Hepatocyte (in vitro differentiated cells): ENCODE data around the gene SSU72. TPM values are rescaled to one million over a fixed set of nuclear protein-coding genes. Genes with fewer than 3 reads are reported as not detected.

ENCODE experiments used
- DNase-seq: peaks from one replicate; pipeline ENCODE4 v3.0.0-alpha.2; 2016; ENCODE audit warnings: low spot score
- H2AFZ ChIP-seq: fragments of 200-600 bp; sonication (generic); 2 replicates; pipeline ENCODE4 v1.6.0; 2016; ENCODE audit warnings: antibody characterized with exemption, mild to moderate bottlenecking
- H3K27ac ChIP-seq: fragments of 200-600 bp; sonication (generic); 2 replicates; pipeline ENCODE4 v1.5.1; 2016; ENCODE audit warnings: mild to moderate bottlenecking
- H3K27me3 ChIP-seq: fragments of 200-600 bp; sonication (generic); 2 replicates; pipeline ENCODE4 v1.6.1; 2016
- H3K36me3 ChIP-seq: fragments of 200-600 bp; sonication (generic); replicated peaks from 2 replicates; pipeline ENCODE4 v1.5.1; 2016; ENCODE audit warnings: low read depth; ENCODE audit not compliant: insufficient read depth
- H3K4me1 ChIP-seq: fragments of 200-600 bp; sonication (generic); 2 replicates; pipeline ENCODE4 v1.5.1; 2016; ENCODE audit warnings: mild to moderate bottlenecking, moderate library complexity; ENCODE audit not compliant: insufficient read depth
- H3K4me2 ChIP-seq: fragments of 200-600 bp; sonication (generic); 2 replicates; pipeline ENCODE4 v1.6.0; 2016
- H3K4me3 ChIP-seq: fragments of 200-600 bp; sonication (generic); 2 replicates; pipeline ENCODE4 v1.5.1; 2016; ENCODE audit warnings: mild to moderate bottlenecking
- H3K79me2 ChIP-seq: fragments of 200-600 bp; sonication (generic); 2 replicates; pipeline ENCODE4 v1.6.0; 2017; ENCODE audit warnings: mild to moderate bottlenecking
- H3K9me2 ChIP-seq: fragments of 200-600 bp; sonication (generic); replicated peaks from 2 replicates; pipeline ENCODE4 v1.6.0; 2017; ENCODE audit warnings: mild to moderate bottlenecking; ENCODE audit not compliant: insufficient read depth
- H3K9me3 ChIP-seq: fragments of 200-600 bp; sonication (generic); 2 replicates; pipeline ENCODE4 v1.5.1; 2016; ENCODE audit warnings: low read depth, mild to moderate bottlenecking
- H4K20me1 ChIP-seq: fragments of 200-600 bp; sonication (generic); 2 replicates; pipeline ENCODE4 v1.6.0; 2016; ENCODE audit warnings: mild to moderate bottlenecking; ENCODE audit not compliant: insufficient read depth, poor library complexity, severe bottlenecking
- CTCF ChIP-seq: fragments of 200-600 bp; sonication (generic); IDR thresholded peaks from 2 replicates; pipeline ENCODE4 v1.5.1; 2016; ENCODE audit warnings: antibody characterized with exemption, mild to moderate bottlenecking; ENCODE audit not compliant: poor library complexity
- EZH2 ChIP-seq: fragments of 200-600 bp; sonication (generic); IDR thresholded peaks from 2 replicates; pipeline ENCODE4 v1.6.1; 2016; ENCODE audit warnings: antibody characterized with exemption, mild to moderate bottlenecking, borderline replicate concordance
- EZH2phosphoT487 ChIP-seq: fragments of 200-600 bp; sonication (generic); IDR thresholded peaks from one replicate; pipeline ENCODE4 v1.6.1; 2018; ENCODE audit warnings: antibody characterized with exemption, mild to moderate bottlenecking, low read depth, moderate library complexity; ENCODE audit not compliant: unreplicated experiment, severe bottlenecking
- WGBS: methylation state at CpG from one replicate; pipeline ENCODE4 v1.1.6; 2016; ENCODE audit warnings: low lambda C conversion rate; ENCODE audit errors: missing lambda C conversion rate; 5-methylcytosine and 5-hydroxymethylcytosine counted together
- polyA plus RNA-seq: library from polyadenylated mRNA; unstranded; fragments of >200 nt; fragmentation: Nextera tagmentation; extraction: Ambion mirVana; gene quantifications from 2 replicates; pipeline ENCODE4 v1.2.1, GENCODE V29; 2016
- total RNA-seq: library from RNA; depleted of rRNA; stranded (reverse); fragments of >200 nt; gene quantifications from 2 replicates; pipeline ENCODE4 v1.2.3, GENCODE V29; 2014

Gene SSU72
- total and polyA plus RNA-seq, 2 experiments from 2014 or later, result 75.7 to 203 TPM

GRCh38 chr1:1593834-1594601 is 19.4 kb upstream of the SSU72 start:
- Histone ChIP-seq H3K9me2 (no peaks in the 10 kb centered on the region), H4K20me1 (no peaks in the 10 kb centered on the region), H3K4me2 (no peak overlapping the region), H3K27ac (no peak overlapping the region), H3K9me3 (no peaks in the 10 kb centered on the region), H3K27me3 (peaks cover 35% of the 10 kb centered on the region), H3K4me3 (no peak overlapping the region), H3K79me2 (no peaks in the 10 kb centered on the region), H2AFZ (no peak overlapping the region), H3K4me1 (no peaks in the 10 kb centered on the region), H3K36me3 (no peaks in the 10 kb centered on the region)
- TF ChIP-seq EZH2phosphoT487, result no peak
- no peak for TF ChIP-seq CTCF
- no peak for TF ChIP-seq EZH2
- DNase-seq, result no peak
- WGBS, result 90% methylated on average over 24 of the region's 24 CpGs

GRCh38 chr1:1591452-1591851 is 16.8 kb upstream of the SSU72 start:
- H3K9me2 ChIP-seq, result no peaks in the 10 kb centered on the region
- no peak for DNase-seq
- H3K36me3 ChIP-seq, result no peaks in the 10 kb centered on the region
- H3K79me2 ChIP-seq, result no peaks in the 10 kb centered on the region
- TF ChIP-seq EZH2phosphoT487 (no peak), EZH2 (no peak), CTCF (no peak)
- WGBS, result 90% methylated on average over 13 of the region's 13 CpGs
- H3K9me3 ChIP-seq, result no peaks in the 10 kb centered on the region
- H3K4me1 ChIP-seq, result no peaks in the 10 kb centered on the region
- peaks cover 18% of the 10 kb centered on the region for H3K27me3 ChIP-seq
- H2AFZ ChIP-seq, result no peak overlapping the region
- no peaks in the 10 kb centered on the region for H4K20me1 ChIP-seq
- no peak overlapping the region for H3K4me2 ChIP-seq
- H3K4me3 ChIP-seq, result no peak overlapping the region
- no peak overlapping the region for H3K27ac ChIP-seq

DNA sequence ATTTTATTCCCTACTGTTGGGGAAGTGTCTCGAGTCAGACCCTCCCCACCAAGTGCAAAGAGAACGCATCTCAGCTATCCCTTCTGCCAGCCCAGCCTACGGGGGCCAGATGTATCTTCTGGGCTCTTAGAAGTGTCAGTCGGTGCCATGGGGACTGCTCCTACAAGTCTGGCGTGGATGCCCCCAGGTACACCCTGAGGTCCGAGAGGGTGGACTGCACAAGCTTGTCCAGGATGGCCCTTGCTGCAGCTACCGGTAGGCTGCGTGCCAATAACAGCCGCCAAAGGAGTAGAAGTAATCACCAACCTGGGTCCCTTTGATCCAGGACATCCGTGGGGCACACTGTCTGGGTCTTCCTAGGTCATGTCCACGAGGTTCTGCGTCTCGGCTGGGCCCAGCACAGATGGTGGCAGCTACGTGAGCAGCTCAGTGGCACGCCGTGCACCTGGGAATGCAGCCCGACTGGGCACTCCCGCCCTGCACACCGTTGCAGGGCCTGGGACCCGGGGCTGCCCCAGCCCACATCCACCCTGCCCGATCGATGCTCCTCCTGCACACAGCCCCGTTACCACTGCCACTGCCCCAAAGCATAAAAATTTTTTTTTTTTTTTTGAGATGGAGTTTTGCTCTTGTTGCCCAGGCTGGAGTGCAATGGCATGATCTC is 8.8 kb upstream of the SSU72 start:
- Histone ChIP-seq H3K79me2 (no peaks in the 10 kb centered on the region), H3K9me2 (no peaks in the 10 kb centered on the region), H3K36me3 (no peaks in the 10 kb centered on the region), H3K4me1 (no peaks in the 10 kb centered on the region), H4K20me1 (no peaks in the 10 kb centered on the region), H3K4me2 (no peak overlapping the region), H3K27me3 (peaks cover 13% of the 10 kb centered on the region), H3K4me3 (no peak overlapping the region), H3K9me3 (no peaks in the 10 kb centered on the region), H3K27ac (no peak overlapping the region), H2AFZ (no peak overlapping the region)
- no peak for TF ChIP-seq EZH2phosphoT487
- TF ChIP-seq EZH2, result no peak
- no peak for DNase-seq
- WGBS, result 85% methylated on average over 23 of the region's 23 CpGs
